Adipocyte (in vitro differentiated cells): Measurements from ENCODE around the gene DYRK1A.

Experiments
- DNase-seq: peaks from one replicate; pipeline ENCODE4 v3.0.0-alpha.2; 2015; ENCODE audit warnings: low read depth
- H3K27me3 ChIP-seq: replicated peaks from 2 replicates; pipeline ENCODE4 v1.7.0; 2013; ENCODE audit warnings: mild to moderate bottlenecking, low read length, moderate library complexity; ENCODE audit not compliant: control insufficient read depth, insufficient read depth
- H3K36me3 ChIP-seq: 2 replicates; pipeline ENCODE4 v1.7.0; 2013; ENCODE audit warnings: low read length, mild to moderate bottlenecking, moderate library complexity; ENCODE audit not compliant: control insufficient read depth, insufficient read depth, severe bottlenecking
- H3K4me1 ChIP-seq: 2 replicates; pipeline ENCODE4 v1.7.0; 2013; ENCODE audit warnings: mild to moderate bottlenecking, low read length, moderate library complexity; ENCODE audit not compliant: control insufficient read depth, insufficient read depth
- H3K4me3 ChIP-seq: 2 replicates; pipeline ENCODE4 v1.7.0; 2013; ENCODE audit warnings: mild to moderate bottlenecking, low read length, moderate library complexity
- H3K9ac ChIP-seq: 2 replicates; pipeline ENCODE4 v1.7.0; 2013; ENCODE audit warnings: mild to moderate bottlenecking, low read length, moderate library complexity
- H3K9me3 ChIP-seq: 2 replicates; pipeline ENCODE4 v1.7.0; 2013; ENCODE audit warnings: mild to moderate bottlenecking, low read length, moderate library complexity; ENCODE audit not compliant: control insufficient read depth

Gene DYRK1A

DNA sequence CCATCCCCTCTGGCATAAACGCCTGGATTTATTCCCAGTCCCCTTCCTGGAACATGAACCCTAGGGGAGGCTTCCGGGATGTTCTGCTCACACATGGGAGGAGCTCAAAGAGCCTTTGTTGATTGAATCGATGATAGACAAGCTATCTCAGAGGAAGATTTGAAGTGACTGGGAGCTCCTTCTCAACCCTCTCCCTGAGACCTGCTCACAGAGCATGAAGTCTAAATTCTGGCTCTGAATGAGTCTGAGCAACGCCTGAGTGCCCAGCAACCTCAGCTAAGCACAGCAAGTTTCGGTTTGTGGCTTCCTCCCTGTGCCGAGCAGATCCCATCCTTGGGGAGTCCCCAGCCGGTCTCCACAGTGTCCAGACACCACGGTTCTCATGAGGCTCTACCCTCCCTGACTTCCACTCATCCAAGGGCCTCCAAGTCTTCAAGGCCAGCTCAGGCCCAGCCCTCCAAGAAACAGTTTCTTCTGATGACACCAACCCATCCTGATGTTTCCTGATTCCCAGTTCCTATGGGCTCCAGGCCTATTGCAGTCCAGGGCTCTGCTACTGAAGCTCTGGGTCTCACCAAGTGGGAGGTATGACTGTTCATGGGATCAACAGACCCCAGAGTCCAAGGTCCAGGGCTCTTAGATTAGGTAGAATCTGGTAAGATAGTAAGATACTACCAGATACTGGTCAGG, 190.8 kb downstream of the DYRK1A start:
- no peaks in the 10 kb centered on the region for H3K9me3 ChIP-seq
- no peaks in the 10 kb centered on the region for H3K4me1 ChIP-seq
- no peak overlapping the region for H3K4me3 ChIP-seq
- H3K9ac ChIP-seq, result no peak overlapping the region
- no peaks in the 10 kb centered on the region for H3K36me3 ChIP-seq
- DNase-seq, result no peak
- H3K27me3 ChIP-seq, result peaks cover 20% of the 10 kb centered on the region

- Histone ChIP-seq H3K36me3 (no peaks in the 10 kb centered on the region), H3K4me1 (peaks cover 7% of the 10 kb centered on the region), H3K9ac (no peak overlapping the region), H3K27me3 (peaks cover 16% of the 10 kb centered on the region), H3K4me3 (no peak overlapping the region), H3K9me3 (no peaks in the 10 kb centered on the region)
- no peak for DNase-seq
Observed at GRCh38 chr21:37558676-37559211, 192.2 kb downstream of the DYRK1A start.

DNA sequence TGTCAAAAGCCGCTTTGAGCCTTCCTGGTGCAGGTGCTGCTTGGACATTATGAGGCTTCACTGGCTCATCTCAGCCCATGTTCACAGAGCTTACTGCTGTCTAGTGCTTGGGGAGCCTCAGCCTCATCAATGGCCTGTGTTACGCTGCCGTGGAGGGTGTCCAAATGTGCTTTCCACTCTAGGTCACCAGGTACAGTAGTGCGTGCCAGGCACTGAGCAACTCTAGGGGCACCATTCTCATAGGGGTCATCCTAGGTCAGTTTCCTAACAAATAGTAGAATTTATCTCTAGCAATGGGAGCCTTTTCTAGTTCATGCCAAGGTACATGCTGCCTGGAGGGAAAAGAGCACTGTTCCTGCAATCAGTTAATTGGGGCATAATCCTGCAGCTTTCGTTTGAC, 193.8 kb downstream of the DYRK1A start:
- no peak overlapping the region for H3K4me3 ChIP-seq
- peaks cover 19% of the 10 kb centered on the region for H3K4me1 ChIP-seq
- H3K27me3 ChIP-seq, result peaks cover 8% of the 10 kb centered on the region
- H3K9me3 ChIP-seq, result no peaks in the 10 kb centered on the region
- H3K36me3 ChIP-seq, result no peaks in the 10 kb centered on the region
- DNase-seq, result no peak
- no peak overlapping the region for H3K9ac ChIP-seq

DNA sequence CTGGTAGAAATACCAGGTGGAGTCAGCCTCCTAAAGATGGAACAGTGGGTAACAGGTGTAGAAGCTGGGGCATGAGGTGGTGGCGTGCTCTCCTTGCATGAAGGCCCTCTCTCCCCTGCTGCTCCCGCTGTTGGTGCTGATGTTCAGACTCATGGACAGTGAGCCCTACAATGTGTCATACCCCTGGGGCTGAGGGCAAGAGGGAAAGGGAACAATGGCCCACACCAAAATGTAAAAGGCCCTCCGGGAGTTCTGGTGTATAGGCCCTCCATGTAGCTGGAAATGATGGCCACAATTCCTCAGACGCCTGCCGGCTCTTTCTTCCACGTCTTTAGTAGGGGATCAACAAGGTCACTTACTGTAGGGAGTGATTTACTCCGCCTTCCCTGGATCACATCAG, 194.9 kb downstream of the DYRK1A start:
- Histone ChIP-seq H3K36me3 (no peaks in the 10 kb centered on the region), H3K9ac (no peak overlapping the region), H3K4me1 (peaks cover 19% of the 10 kb centered on the region), H3K9me3 (no peaks in the 10 kb centered on the region), H3K27me3 (no peaks in the 10 kb centered on the region), H3K4me3 (no peak overlapping the region)
- no peak for DNase-seq

GRCh38 chr21:37561941-37562919, 195.7 kb downstream of the DYRK1A start:
- no peak for DNase-seq

DNA sequence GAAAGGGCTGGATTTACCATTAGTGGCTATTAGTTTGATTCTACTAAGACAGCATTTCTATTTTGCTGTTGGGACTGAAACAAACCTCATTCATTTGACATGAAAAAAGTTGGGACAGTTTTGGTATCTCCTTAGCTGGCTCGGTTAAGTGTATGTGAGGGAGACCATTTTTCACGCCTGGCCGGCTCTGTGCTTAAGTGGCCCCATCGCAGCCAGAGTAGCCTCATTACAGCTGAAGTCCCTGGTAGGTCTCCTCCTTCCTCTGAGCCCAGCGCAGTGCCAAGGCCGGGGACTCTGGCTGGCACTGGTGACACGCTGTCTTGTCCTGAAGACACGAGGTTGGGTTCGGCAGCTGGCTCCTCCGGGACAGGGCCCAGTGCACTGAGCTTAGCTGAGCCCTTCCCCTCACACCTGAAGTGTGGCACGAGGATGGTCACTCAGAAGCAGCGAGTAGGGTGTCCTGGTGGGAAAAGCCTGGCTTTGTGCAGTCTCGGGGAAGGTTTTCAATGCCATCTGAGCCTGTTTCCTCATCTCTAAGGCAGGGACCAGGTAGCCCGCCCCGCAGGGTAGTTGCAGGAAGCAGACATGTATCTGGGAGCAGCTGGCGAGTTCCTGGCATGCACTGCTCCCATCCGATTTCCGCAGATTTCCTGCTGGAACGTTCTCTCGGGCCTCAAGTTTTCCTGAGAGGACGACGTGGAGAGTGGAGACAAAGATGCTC, 196.5 kb downstream of the DYRK1A start:
- no peak for DNase-seq
- H3K9me3 ChIP-seq, result no peaks in the 10 kb centered on the region
- H3K4me1 ChIP-seq, result peaks cover 19% of the 10 kb centered on the region
- no peaks in the 10 kb centered on the region for H3K36me3 ChIP-seq
- H3K9ac ChIP-seq, result peak overlapping the region; percentile 87
- peak overlapping the region; percentile 89 for H3K4me3 ChIP-seq
- no peaks in the 10 kb centered on the region for H3K27me3 ChIP-seq

More at GRCh38 chr21:37561941-37562919, 195.7 kb downstream of the DYRK1A start:
- H3K4me1 ChIP-seq, result peaks cover 19% of the 10 kb centered on the region
- H3K27me3 ChIP-seq, result no peaks in the 10 kb centered on the region
- no peak overlapping the region for H3K9ac ChIP-seq
- H3K4me3 ChIP-seq, result no peak overlapping the region
- no peaks in the 10 kb centered on the region for H3K36me3 ChIP-seq
- H3K9me3 ChIP-seq, result no peaks in the 10 kb centered on the region

DNA sequence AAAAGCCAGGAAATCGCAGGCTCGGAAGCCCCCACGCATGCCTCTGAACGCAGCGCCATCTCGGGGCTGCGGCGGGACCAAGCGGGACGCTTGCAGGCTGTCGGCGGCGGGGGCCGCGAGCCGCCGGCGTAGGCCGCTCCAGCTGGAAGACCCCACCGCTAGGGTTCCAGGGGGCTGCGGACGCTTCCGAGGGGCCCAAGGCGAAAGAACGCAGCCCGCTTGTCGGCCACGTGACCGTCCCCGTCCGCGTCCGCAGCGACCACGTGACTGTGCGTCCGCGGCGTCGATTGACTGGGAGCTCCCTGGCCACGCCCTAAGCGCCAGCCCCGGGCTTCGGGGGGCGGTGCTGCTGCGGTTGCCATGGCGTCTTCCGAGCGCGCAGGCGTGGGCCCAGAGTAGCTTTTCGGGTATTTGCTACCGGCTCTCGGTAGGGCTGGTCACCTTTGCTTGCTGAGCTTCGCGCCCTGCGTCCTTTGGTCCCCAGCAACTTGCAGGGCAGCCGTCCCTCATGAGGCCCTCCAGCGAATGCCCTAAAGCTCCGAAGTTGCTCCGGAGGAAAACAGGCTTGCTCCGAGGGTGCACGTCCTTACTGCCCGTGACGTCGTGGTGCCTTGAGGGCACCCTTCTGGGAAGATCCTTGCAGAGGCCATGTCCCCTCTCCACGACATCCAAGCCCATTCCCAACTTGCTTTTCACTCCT, 197.2 kb downstream of the DYRK1A start:
- Histone ChIP-seq H3K4me1 (peaks cover 19% of the 10 kb centered on the region), H3K36me3 (no peaks in the 10 kb centered on the region), H3K4me3 (peak overlapping the region; percentile 89), H3K27me3 (peaks cover 3% of the 10 kb centered on the region), H3K9me3 (no peaks in the 10 kb centered on the region), H3K9ac (peak overlapping the region; percentile 87)
- peak; percentile 97 for DNase-seq

GRCh38 chr21:37564341-37564923, 197.9 kb downstream of the DYRK1A start:
- Histone ChIP-seq H3K27me3 (peaks cover 6% of the 10 kb centered on the region), H3K9ac (peak overlapping the region; percentile 87), H3K36me3 (no peaks in the 10 kb centered on the region), H3K4me1 (peaks cover 19% of the 10 kb centered on the region), H3K4me3 (peak overlapping the region; percentile 89), H3K9me3 (no peaks in the 10 kb centered on the region)
- DNase-seq, result peak; percentile 94

GRCh38 chr21:37564924-37565529, 198.5 kb downstream of the DYRK1A start:
- no peak for DNase-seq
- Histone ChIP-seq H3K4me3 (peak overlapping the region; percentile 89), H3K9ac (peak overlapping the region; percentile 87), H3K9me3 (no peaks in the 10 kb centered on the region), H3K4me1 (peaks cover 19% of the 10 kb centered on the region), H3K27me3 (peaks cover 8% of the 10 kb centered on the region), H3K36me3 (no peaks in the 10 kb centered on the region)
